B cell (primary cell): Measurements from ENCODE around the gene CEP295NL. TPM values are rescaled to one million over a fixed set of nuclear protein-coding genes. Genes with fewer than 3 reads are reported as not detected.
"Not testable (repeated sequence)": the region's sequence is repeated elsewhere in the genome, so short reads cannot be mapped to it uniquely, and the experiment has no call there.

Experiments used
- ATAC-seq: fragments of 200-7000 bp; cut with Tn5 transposase; one replicate; pipeline ENCODE4 v1.10.0; 2021; ENCODE audit warnings: low read depth, mild to moderate bottlenecking, moderate number of reproducible peaks, moderate library complexity
- CTCF ChIA-PET: fragments of 350-600 bp; sonication (Branson Sonifier 250); formaldehyde crosslinking; loops from one replicate; lab custom pipeline; 2021; ENCODE audit warnings: antibody characterized with exemption, inconsistent platforms; lab: Charles Lee
- POLR2A ChIA-PET: fragments of 350-600 bp; sonication (Branson Sonifier 250); formaldehyde crosslinking; loops from one replicate; lab custom pipeline; 2021; ENCODE audit warnings: antibody characterized with exemption; lab: Charles Lee
- DNase-seq: peaks from one replicate; pipeline ENCODE4 v3.0.0; 2013
- H2AFZ ChIP-seq: 2 replicates; pipeline ENCODE4 v1.6.1; 2012; ENCODE audit warnings: mild to moderate bottlenecking, low read depth, low read length; ENCODE audit not compliant: insufficient read depth, poor library complexity, severe bottlenecking
- H3K27ac ChIP-seq, 2 donors: 1 replicate in 1 of 2; 2 replicates in 1 of 2; pipeline ENCODE4 v1.5.1; 2012 to 2013; ENCODE audit warnings: low read length in 2 of 2, mild to moderate bottlenecking in 2 of 2, moderate library complexity in 1 of 2
- H3K27me3 ChIP-seq, 4 experiments: fragments of 200-600 bp in 1 of 4; sonication (generic) in 1 of 4; replicated peaks in 1 of 4; 1 replicate in 2 of 4; 2 replicates in 2 of 4; pipeline versions ENCODE4 v1.6.1 to v1.7.0; 2013 to 2016; ENCODE audit warnings: low read length in 3 of 4, mild to moderate bottlenecking in 2 of 4, mixed read lengths in 1 of 4, moderate library complexity in 1 of 4; ENCODE audit not compliant: insufficient read depth in 4 of 4, control insufficient read depth in 3 of 4; ENCODE audit errors: control extremely low read depth in 1 of 4
- H3K36me3 ChIP-seq, 2 experiments: replicated peaks in 1 of 2; 1 replicate in 1 of 2; 2 replicates in 1 of 2; pipeline versions ENCODE4 v1.6.1 to v1.7.1; 2013; ENCODE audit warnings: low read length in 1 of 2; ENCODE audit not compliant: insufficient read depth in 2 of 2, control insufficient read depth in 1 of 2; ENCODE audit errors: control extremely low read depth in 1 of 2, extremely low read depth in 1 of 2
- H3K4me1 ChIP-seq, 2 donors: fragments of 200-600 bp in 1 of 2; sonication (generic) in 1 of 2; 1 replicate in 1 of 2; 2 replicates in 1 of 2; pipeline versions ENCODE4 v1.5.1 to v1.6.1; 2013 to 2017; ENCODE audit warnings: low read length in 2 of 2; ENCODE audit not compliant: control insufficient read depth in 2 of 2, insufficient read depth in 2 of 2
- H3K4me2 ChIP-seq: replicated peaks from 2 replicates; pipeline ENCODE3; 2012; ENCODE audit warnings: mild to moderate bottlenecking, low read depth, low read length; ENCODE audit not compliant: poor library complexity, severe bottlenecking
- H3K4me3 ChIP-seq, 5 experiments: fragments of 200-600 bp in 1 of 5; sonication (generic) in 1 of 5; 1 replicate in 3 of 5; 2 replicates in 2 of 5; pipeline versions ENCODE4 v1.5.1 to v1.7.0; 2011 to 2016; ENCODE audit warnings: low read length in 4 of 5, mild to moderate bottlenecking in 4 of 5, low read depth in 2 of 5, control low read depth in 1 of 5, moderate library complexity in 1 of 5; ENCODE audit not compliant: insufficient read depth in 1 of 5; ENCODE audit errors: control extremely low read depth in 1 of 5, extremely low read depth in 1 of 5
- H3K79me2 ChIP-seq: fragments of 200-600 bp; sonication (generic); one replicate; pipeline ENCODE4 v1.6.0; 2016; ENCODE audit warnings: low read length; ENCODE audit not compliant: control insufficient read depth, insufficient read depth
- H3K9ac ChIP-seq: fragments of 200-600 bp; sonication (generic); 2 replicates; pipeline ENCODE4 v1.6.1; 2017; ENCODE audit warnings: mild to moderate bottlenecking, low read length, moderate library complexity
- H3K9me3 ChIP-seq, 3 donors: one replicate each; pipeline versions ENCODE4 v1.6.1 to v1.7.1; 2013; ENCODE audit warnings: low read length in 2 of 3; ENCODE audit not compliant: control insufficient read depth in 2 of 3, insufficient read depth in 1 of 3; ENCODE audit errors: control extremely low read depth in 1 of 3
- H4K20me1 ChIP-seq: 2 replicates; pipeline ENCODE4 v1.6.0; 2012; ENCODE audit warnings: mild to moderate bottlenecking, low read length; ENCODE audit not compliant: insufficient read depth, control insufficient read depth, poor library complexity, severe bottlenecking
- H3K27ac Mint-ChIP-seq: one replicate; pipeline ENCODE4 v1.8.0; 2021; ENCODE audit warnings: mixed read lengths
- H3K27me3 Mint-ChIP-seq: one replicate; pipeline ENCODE4 v1.8.0; 2021; ENCODE audit warnings: mixed read lengths
- H3K4me1 Mint-ChIP-seq: one replicate; pipeline ENCODE4 v1.8.0; 2021; ENCODE audit warnings: mixed read lengths
- H3K4me3 Mint-ChIP-seq: one replicate; pipeline ENCODE4 v1.8.0; 2021; ENCODE audit warnings: mixed read lengths
- H3K9me3 Mint-ChIP-seq: one replicate; pipeline ENCODE4 v1.8.0; 2022; ENCODE audit warnings: mixed read lengths; ENCODE audit not compliant: insufficient read depth
- EZH2 ChIP-seq: IDR thresholded peaks from 2 replicates; pipeline ENCODE4 v1.6.1; 2012; ENCODE audit warnings: borderline replicate concordance, low read depth, mild to moderate bottlenecking, moderate library complexity, low read length; ENCODE audit not compliant: insufficient read depth, poor library complexity, severe bottlenecking
- WGBS: methylation state at CpG from one replicate; pipeline ENCODE4 v1.1.5; 2013; ENCODE audit warnings: missing lambda C conversion rate; ENCODE audit not compliant: insufficient coverage; 5-methylcytosine and 5-hydroxymethylcytosine counted together
- intact Hi-C: fragments of 100-400 bp; cut with micrococcal nuclease; formaldehyde crosslinking; loops from one replicate; pipeline ENCODE4 v1.10.0; 2022
- polyA plus RNA-seq: library from polyadenylated mRNA; depleted of rRNA; stranded (reverse); fragments of >200 nt; gene quantifications from 2 replicates; pipeline ENCODE4 v1.2.3, GENCODE V29; 2012
- total RNA-seq, 2 donors: library from RNA; stranded (reverse); fragments of 120-200 nt in 1 of 2; gene quantifications; 1 replicate in 1 of 2; 2 replicates in 1 of 2; pipeline versions ENCODE4 v1.2.3 to v1.2.4, GENCODE V29; 2013 to 2022
- TF ChIP-seq, protein P1 (sequence below): fragments of 200-600 bp; IDR thresholded peaks from one replicate; pipeline ENCODE4 v1.8.0; 2022; ENCODE audit warnings: antibody characterized with exemption, mild to moderate bottlenecking

Gene CEP295NL
- total and polyA plus RNA-seq, 2 donors (not counting 1 experiment from before 2014, with no cell fraction given), result 0.09 to 1.3 TPM

DNA sequence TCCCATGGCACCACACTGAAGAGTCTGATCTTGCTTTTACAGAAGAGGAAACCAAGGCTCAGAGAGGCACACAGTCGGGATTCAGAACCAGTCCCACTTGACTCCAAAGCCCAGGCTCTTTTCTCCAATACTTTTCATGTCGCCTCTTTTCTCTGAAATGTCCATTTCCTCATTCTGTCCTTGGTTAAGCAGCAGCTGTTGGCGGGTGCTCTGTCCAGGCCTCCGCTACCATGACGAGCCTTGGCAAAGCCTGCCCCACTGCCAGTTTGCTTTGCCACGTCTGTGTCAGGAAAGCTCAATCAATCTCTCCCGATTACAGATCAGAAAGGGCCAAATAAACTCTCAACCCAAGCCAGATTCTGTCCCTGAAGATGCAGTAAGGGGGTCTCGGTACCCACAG is 9.1 kb upstream of the CEP295NL start:
- H3K9ac ChIP-seq, result no peak overlapping the region
- no peaks in the 10 kb centered on the region for H3K27me3 ChIP-seq
- Mint-ChIP-seq H3K9me3 (no peaks in the 10 kb centered on the region), H3K4me1 (peaks cover 15% of the 10 kb centered on the region), H3K4me3 (no peak overlapping the region), H3K27ac (no peak overlapping the region), H3K27me3 (peaks cover 11% of the 10 kb centered on the region)
- H3K4me2 ChIP-seq, result no peak overlapping the region
- ATAC-seq, result no peak
- H3K4me1 ChIP-seq, result peaks cover 10 to 11% of the 10 kb centered on the region in 2 donors
- H3K9me3 ChIP-seq, result no peaks in the 10 kb centered on the region
- WGBS, result 90% methylated on average over 8 of the region's 8 CpGs
- H2AFZ ChIP-seq, result no peak overlapping the region
- H3K4me3 ChIP-seq, result no peak overlapping the region
- no peak overlapping the region for H3K27ac ChIP-seq
- POLR2A ChIA-PET, result no interaction called here
- no peaks in the 10 kb centered on the region for H4K20me1 ChIP-seq
- no peak for DNase-seq
- CTCF ChIA-PET, result no interaction called here
- TF ChIP-seq, protein P1, sequence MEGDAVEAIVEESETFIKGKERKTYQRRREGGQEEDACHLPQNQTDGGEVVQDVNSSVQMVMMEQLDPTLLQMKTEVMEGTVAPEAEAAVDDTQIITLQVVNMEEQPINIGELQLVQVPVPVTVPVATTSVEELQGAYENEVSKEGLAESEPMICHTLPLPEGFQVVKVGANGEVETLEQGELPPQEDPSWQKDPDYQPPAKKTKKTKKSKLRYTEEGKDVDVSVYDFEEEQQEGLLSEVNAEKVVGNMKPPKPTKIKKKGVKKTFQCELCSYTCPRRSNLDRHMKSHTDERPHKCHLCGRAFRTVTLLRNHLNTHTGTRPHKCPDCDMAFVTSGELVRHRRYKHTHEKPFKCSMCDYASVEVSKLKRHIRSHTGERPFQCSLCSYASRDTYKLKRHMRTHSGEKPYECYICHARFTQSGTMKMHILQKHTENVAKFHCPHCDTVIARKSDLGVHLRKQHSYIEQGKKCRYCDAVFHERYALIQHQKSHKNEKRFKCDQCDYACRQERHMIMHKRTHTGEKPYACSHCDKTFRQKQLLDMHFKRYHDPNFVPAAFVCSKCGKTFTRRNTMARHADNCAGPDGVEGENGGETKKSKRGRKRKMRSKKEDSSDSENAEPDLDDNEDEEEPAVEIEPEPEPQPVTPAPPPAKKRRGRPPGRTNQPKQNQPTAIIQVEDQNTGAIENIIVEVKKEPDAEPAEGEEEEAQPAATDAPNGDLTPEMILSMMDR, result no peak
- no peak for TF ChIP-seq EZH2
- H3K36me3 ChIP-seq, result no peaks in the 10 kb centered on the region
- peaks cover 28% of the 10 kb centered on the region for H3K79me2 ChIP-seq
- intact Hi-C loops, result no loop called here

DNA sequence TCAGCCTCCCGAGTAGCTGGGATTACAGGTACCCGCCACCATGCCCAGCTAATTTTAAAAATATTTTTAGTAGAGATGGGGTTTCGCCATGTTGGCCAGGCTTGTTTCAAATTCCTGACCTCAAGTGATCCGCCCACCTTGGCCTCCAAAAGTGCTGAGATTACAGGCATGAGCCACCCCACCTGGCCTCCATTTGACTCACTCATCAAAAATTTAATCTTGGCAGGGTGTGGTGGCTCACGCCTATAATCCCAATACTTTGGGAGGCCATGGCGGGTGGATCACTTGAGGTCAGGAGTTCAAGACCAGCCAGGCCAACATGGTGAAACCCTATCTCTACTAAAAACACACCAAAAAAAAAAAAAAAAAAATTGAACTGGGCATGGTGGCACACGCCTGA is 8.5 kb upstream of the CEP295NL start:
- CTCF ChIA-PET, H3K4me3 ChIP-seq, H3K9me3 Mint-ChIP-seq, H3K4me3 Mint-ChIP-seq, H3K36me3 ChIP-seq, POLR2A ChIA-PET, DNase-seq, H3K9ac ChIP-seq, H4K20me1 ChIP-seq, H3K4me1 ChIP-seq, ATAC-seq, intact Hi-C loops, H3K4me2 ChIP-seq, H3K27me3 ChIP-seq, H3K27ac Mint-ChIP-seq, H2AFZ ChIP-seq, H3K9me3 ChIP-seq, H3K27ac ChIP-seq: not testable (repeated sequence)
- Mint-ChIP-seq H3K4me1 (peaks cover 14% of the 10 kb centered on the region), H3K27me3 (peaks cover 11% of the 10 kb centered on the region)
- H3K79me2 ChIP-seq, result peaks cover 28% of the 10 kb centered on the region
- WGBS, result 98% methylated on average over 4 of the region's 7 CpGs
